Ectodermal cell (in vitro differentiated cells): ENCODE data around the gene CACNA1E.
"Not testable (repeated sequence)": the region's sequence is repeated elsewhere in the genome, so short reads cannot be mapped to it uniquely, and the experiment has no call there.

Experiments
- H3K27ac ChIP-seq: 2 replicates; pipeline ENCODE4 v1.7.0; 2013; ENCODE audit warnings: mild to moderate bottlenecking, low read depth, low read length; ENCODE audit not compliant: insufficient read depth, poor library complexity, severe bottlenecking
- H3K27me3 ChIP-seq: 2 replicates; pipeline ENCODE4 v1.7.0; 2013; ENCODE audit warnings: mild to moderate bottlenecking, low read length; ENCODE audit not compliant: insufficient read depth, control insufficient read depth, poor library complexity, severe bottlenecking
- H3K36me3 ChIP-seq: one replicate; pipeline ENCODE4 v1.7.0; 2013; ENCODE audit warnings: low read length; ENCODE audit not compliant: control insufficient read depth, insufficient read depth
- H3K4me1 ChIP-seq: one replicate; pipeline ENCODE4 v1.7.0; 2013; ENCODE audit warnings: low read length; ENCODE audit not compliant: control insufficient read depth, insufficient read depth
- H3K4me3 ChIP-seq: 2 replicates; pipeline ENCODE4 v1.7.0; 2013; ENCODE audit warnings: low read depth, low read length, control low read depth; ENCODE audit not compliant: insufficient read depth
- H3K9me3 ChIP-seq: 2 replicates; pipeline ENCODE4 v1.7.0; 2013; ENCODE audit warnings: mild to moderate bottlenecking, low read length, moderate library complexity; ENCODE audit not compliant: control insufficient read depth
- WGBS, 2 experiments: methylation state at CpG; one replicate each; pipeline ENCODE4 v1.1.7; 2013; ENCODE audit warnings: missing lambda C conversion rate in 2 of 2; 5-methylcytosine and 5-hydroxymethylcytosine counted together

The CACNA1E gene

GRCh38 chr1:181514298-181515290 lies 31.3 kb downstream of the CACNA1E start:
- Histone ChIP-seq H3K27ac (no peak overlapping the region), H3K4me3 (no peak overlapping the region), H3K9me3 (no peaks in the 10 kb centered on the region), H3K27me3 (no peaks in the 10 kb centered on the region), H3K4me1 (peaks cover 4% of the 10 kb centered on the region), H3K36me3 (no peaks in the 10 kb centered on the region)
- 93 to 97% methylated on average over 4 of the region's 4 CpGs for WGBS, 2 experiments

- H3K27me3 ChIP-seq: no peaks in the 10 kb centered on the region
- no peak overlapping the region for H3K27ac ChIP-seq
- H3K9me3 ChIP-seq: no peaks in the 10 kb centered on the region
- no peaks in the 10 kb centered on the region for H3K4me1 ChIP-seq
- 93 to 97% methylated on average over 4 of the region's 4 CpGs for WGBS, 2 experiments
- H3K4me3 ChIP-seq: no peak overlapping the region
- H3K36me3 ChIP-seq: no peaks in the 10 kb centered on the region
Observed at GRCh38 chr1:181516706-181517105, 33.4 kb downstream of the CACNA1E start.

- Histone ChIP-seq H3K27ac (no peak overlapping the region), H3K27me3 (no peaks in the 10 kb centered on the region), H3K9me3 (no peaks in the 10 kb centered on the region), H3K4me3 (no peak overlapping the region), H3K4me1 (no peaks in the 10 kb centered on the region), H3K36me3 (no peaks in the 10 kb centered on the region)
- whole genome bisulfite sequencing, 2 experiments: 55% methylated on average over 5 of the region's 5 CpGs
Observed at GRCh38 chr1:181517181-181517875, 34.0 kb downstream of the CACNA1E start.

GRCh38 chr1:181518152-181518551 lies 34.8 kb downstream of the CACNA1E start:
- no peaks in the 10 kb centered on the region for H3K9me3 ChIP-seq
- H3K4me1 ChIP-seq: no peaks in the 10 kb centered on the region
- H3K36me3 ChIP-seq: no peaks in the 10 kb centered on the region
- WGBS, 2 experiments: 79 to 81% methylated on average over 2 of the region's 2 CpGs
- no peaks in the 10 kb centered on the region for H3K27me3 ChIP-seq
- H3K4me3 ChIP-seq: no peak overlapping the region
- H3K27ac ChIP-seq: no peak overlapping the region

GRCh38 chr1:181522864-181523263 lies 39.5 kb downstream of the CACNA1E start:
- H3K27me3 ChIP-seq: no peaks in the 10 kb centered on the region
- H3K4me1 ChIP-seq: no peaks in the 10 kb centered on the region
- 85 to 94% methylated on average over 2 of the region's 2 CpGs for WGBS, 2 experiments
- no peak overlapping the region for H3K27ac ChIP-seq
- H3K36me3 ChIP-seq: no peaks in the 10 kb centered on the region
- no peak overlapping the region for H3K4me3 ChIP-seq
- H3K9me3 ChIP-seq: no peaks in the 10 kb centered on the region

- WGBS, 2 experiments: 100% methylated on average over 1 of the region's 1 CpG
- H3K4me1 ChIP-seq: no peaks in the 10 kb centered on the region
Observed at GRCh38 chr1:181525104-181525721, 41.9 kb downstream of the CACNA1E start.

GRCh38 chr1:181528241-181528640 lies 44.9 kb downstream of the CACNA1E start:
- not testable (repeated sequence) for H3K4me1 ChIP-seq, H3K27ac ChIP-seq, H3K9me3 ChIP-seq, H3K36me3 ChIP-seq, H3K27me3 ChIP-seq, H3K4me3 ChIP-seq

More at GRCh38 chr1:181525104-181525721, 41.9 kb downstream of the CACNA1E start:
- H3K27me3 ChIP-seq: no peaks in the 10 kb centered on the region
- no peak overlapping the region for H3K4me3 ChIP-seq
- no peaks in the 10 kb centered on the region for H3K36me3 ChIP-seq
- no peaks in the 10 kb centered on the region for H3K9me3 ChIP-seq
- H3K27ac ChIP-seq: no peak overlapping the region

- H3K9me3 ChIP-seq: no peaks in the 10 kb centered on the region
- no peak overlapping the region for H3K27ac ChIP-seq
- no peaks in the 10 kb centered on the region for H3K27me3 ChIP-seq
- H3K4me3 ChIP-seq: no peak overlapping the region
- no peaks in the 10 kb centered on the region for H3K36me3 ChIP-seq
- H3K4me1 ChIP-seq: no peaks in the 10 kb centered on the region
- WGBS, 2 experiments: 93 to 95% methylated on average over 5 of the region's 5 CpGs
Observed at GRCh38 chr1:181531441-181531840, 48.1 kb downstream of the CACNA1E start.

GRCh38 chr1:181531951-181532600 lies 48.8 kb downstream of the CACNA1E start:
- 77 to 84% methylated on average over 3 of the region's 3 CpGs for WGBS, 2 experiments
- Histone ChIP-seq H3K9me3 (no peaks in the 10 kb centered on the region), H3K4me3 (no peak overlapping the region), H3K36me3 (no peaks in the 10 kb centered on the region), H3K4me1 (no peaks in the 10 kb centered on the region), H3K27ac (no peak overlapping the region), H3K27me3 (no peaks in the 10 kb centered on the region)
